HG03196 (cell line): ENCODE results near the gene DEAF1.

Experiments used
- ATAC-seq: cut with Tn5 transposase; IDR thresholded peaks from one replicate; pipeline ENCODE4 v1.9.1; 2021; ENCODE audit not compliant: unreplicated experiment

DEAF1 gene

GRCh38 chr11:722346-722811 lies 27.4 kb upstream of the DEAF1 start:
- ATAC-seq: no peak

- ATAC-seq: no peak
Measured at GRCh38 chr11:721741-722345, 26.8 kb upstream of the DEAF1 start.

- no peak for ATAC-seq
Measured at GRCh38 chr11:721247-721740, 26.3 kb upstream of the DEAF1 start.

GRCh38 chr11:720642-721246 lies 25.7 kb upstream of the DEAF1 start:
- no peak for ATAC-seq

GRCh38 chr11:720017-720641 lies 25.1 kb upstream of the DEAF1 start:
- ATAC-seq: no peak

GRCh38 chr11:719214-720016 lies 24.4 kb upstream of the DEAF1 start:
- no peak for ATAC-seq

GRCh38 chr11:714436-714835 lies 19.4 kb upstream of the DEAF1 start:
- ATAC-seq: no peak

GRCh38 chr11:709109-709997 lies 14.3 kb upstream of the DEAF1 start:
- no peak for ATAC-seq

GRCh38 chr11:708511-708910 lies 13.5 kb upstream of the DEAF1 start:
- no peak for ATAC-seq

- ATAC-seq: no peak
Measured at GRCh38 chr11:707817-708420, 12.9 kb upstream of the DEAF1 start.

- ATAC-seq: no peak
Measured at GRCh38 chr11:706957-707816, 12.2 kb upstream of the DEAF1 start.

- ATAC-seq: no peak
Measured at GRCh38 chr11:706439-706956, 11.5 kb upstream of the DEAF1 start.

GRCh38 chr11:705646-706438 lies 10.8 kb upstream of the DEAF1 start, which contains the start of gene EPS8L2:
Gene EPS8L2 (plus strand): TSS chr11:706231. CDS start chr11:709408, 3,177 bp downstream.
- no peak for ATAC-seq

GRCh38 chr11:704781-705645 lies 10.0 kb upstream of the DEAF1 start:
- ATAC-seq: no peak

- no peak for ATAC-seq
Measured at GRCh38 chr11:704228-704674, 9.2 kb upstream of the DEAF1 start.

- no peak for ATAC-seq
Measured at GRCh38 chr11:703506-703905, 8.5 kb upstream of the DEAF1 start.
